ENCODE data around the gene CCL27. TPM values are rescaled to one million over a fixed set of nuclear protein-coding genes. Genes with fewer than 3 reads are reported as not detected.
A peak's percentile ranks its signal among the peaks of the same experiment; 100 is the strongest.

The CCL27 gene
- total RNA-seq, 6 donors from 2014 or later, result 32.5 TPM; not detected in 5

DNA sequence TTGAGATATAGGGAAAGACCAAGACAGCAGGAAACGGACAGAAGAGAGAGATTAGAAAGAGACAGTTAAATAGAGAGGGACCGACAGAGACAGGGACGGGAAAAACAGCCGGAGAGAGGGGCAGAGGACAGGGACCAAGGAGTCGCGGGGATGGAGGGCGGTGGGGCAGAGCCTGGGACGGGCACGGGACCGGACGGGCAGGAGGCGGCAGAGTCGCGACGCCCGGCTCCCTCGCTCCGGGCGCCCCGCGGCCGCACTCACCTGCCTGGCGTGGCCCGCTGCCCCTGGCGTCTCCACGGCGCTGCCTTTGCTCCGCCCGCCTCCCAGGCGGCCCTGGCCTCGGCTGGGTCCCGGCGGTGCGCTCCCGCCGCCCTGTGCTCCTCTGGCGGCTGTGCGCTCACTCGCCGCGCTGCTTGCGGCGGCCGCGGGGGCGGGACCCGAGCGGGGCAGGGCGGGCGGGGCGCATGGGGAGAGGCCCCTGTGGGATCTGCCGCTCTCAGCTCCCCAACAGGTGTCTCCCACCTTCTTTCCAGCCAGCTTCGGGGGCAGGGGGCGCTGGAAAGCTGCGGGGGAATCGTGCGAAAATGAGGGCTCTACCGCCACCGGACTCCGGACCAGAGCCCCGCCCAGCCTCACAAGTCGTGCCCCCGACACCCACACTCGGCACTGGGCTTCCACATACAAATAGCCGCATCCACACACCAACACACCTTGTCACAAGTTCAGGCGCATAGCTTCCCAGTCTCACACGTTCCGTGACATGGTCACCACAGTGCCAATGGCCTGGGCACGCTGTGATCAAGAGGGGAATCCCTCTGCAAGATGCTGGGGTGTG lies 33.6 kb downstream of the CCL27 start, which contains the start of gene ARID3C:
Gene ARID3C, minus strand, starts transcription at position 411 of the 835 bp plus-strand sequence. CDS start 1,052 bp downstream, outside the sequence.
- peak in 1 of 2 donors; percentile 77 for ATAC-seq (ENCODE audit: low FRiP score in 2 of 2)
- Histone ChIP-seq H3K27ac (no peak within 1 kb of the TSS), H3K27me3 (peaks cover 1 to 57% (median 23%) of the 10 kb centered on the region in 4 donors), H3K36me3 (no peaks in the 10 kb centered on the region), H3K9me3 (no peaks in the 10 kb centered on the region), H3K4me3 (peak within 1 kb of the TSS in 3 of 4 donors; percentile 38 to 54 (median 44)), H3K4me1 (peaks cover 9 to 21% (median 12%) of the 10 kb centered on the region in 4 donors)
- TF ChIP-seq POLR2A (IDR thresholded peaks at IDR 0.05) (no peak), CTCF (IDR thresholded peaks at IDR 0.05) (peak in 1 of 6 experiments; percentile 15)
- WGBS, 2 donors, result 0 to 3% methylated on average over 14 to 60 of the region's 69 CpGs
- DNase-seq, result peak in 1 of 2 donors; percentile 92

DNA sequence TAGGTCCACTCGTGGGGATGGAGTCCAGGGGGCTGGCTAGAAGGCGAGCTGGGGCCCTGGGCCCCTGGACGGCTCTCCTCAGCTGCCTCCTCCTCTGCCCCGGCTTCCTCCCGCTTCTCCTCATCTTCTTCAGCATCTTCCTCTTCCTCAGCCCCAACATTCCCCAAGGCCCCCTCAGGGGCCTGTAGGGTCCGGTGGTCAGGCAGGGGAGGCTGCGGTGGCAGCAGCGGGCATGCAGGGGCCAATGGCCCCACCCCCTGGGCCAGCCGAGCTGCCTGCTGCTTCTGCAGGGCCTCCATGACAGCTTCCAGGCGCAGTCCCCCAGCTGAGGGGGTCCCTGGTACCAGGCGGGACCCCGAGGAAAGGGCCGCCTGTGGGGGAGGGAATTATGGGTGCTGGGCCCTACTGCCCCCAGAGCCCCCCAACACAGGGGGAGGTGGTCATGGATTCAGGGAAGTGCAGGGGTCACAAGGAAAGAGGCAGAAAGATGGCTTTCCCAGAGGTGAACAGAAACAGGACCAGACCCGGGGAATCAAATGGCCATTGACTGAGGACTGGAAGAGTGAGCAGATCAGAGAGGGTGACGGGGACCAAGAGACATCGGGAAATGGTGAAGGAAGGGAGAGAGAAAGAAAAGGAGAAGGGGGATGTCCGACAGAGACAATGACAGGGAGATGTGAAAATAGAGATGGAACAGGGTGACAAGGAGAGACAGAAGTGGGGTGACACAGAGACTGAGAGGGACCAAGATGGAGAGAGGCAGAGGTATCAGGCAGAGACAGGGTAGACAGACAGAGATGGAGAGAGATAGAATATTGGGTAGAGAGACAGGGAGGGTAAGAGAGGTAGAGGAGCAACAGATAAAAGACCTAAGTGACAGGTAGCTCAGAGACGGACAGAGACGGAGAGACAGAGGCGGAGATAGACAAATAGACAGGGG lies 34.5 kb downstream of the CCL27 start:
- WGBS, 2 donors, result 38 to 42% methylated on average over 15 to 16 of the region's 20 CpGs
- H3K27ac ChIP-seq, result no peak overlapping the region
- ATAC-seq (ENCODE audit: low FRiP score in 2 of 2) (no peak), DNase-seq (no peak)
- no peaks in the 10 kb centered on the region for H3K9me3 ChIP-seq
- H3K4me1 ChIP-seq, result peaks cover 17 to 29% (median 19%) of the 10 kb centered on the region in 4 donors
- TF ChIP-seq POLR2A (IDR thresholded peaks at IDR 0.05) (no peak), CTCF (IDR thresholded peaks at IDR 0.05) (no peak)
- H3K36me3 ChIP-seq, result no peaks in the 10 kb centered on the region
- peaks cover 1 to 66% (median 32%) of the 10 kb centered on the region in 4 donors for H3K27me3 ChIP-seq
- peak overlapping the region in 2 of 4 donors; percentile 44 to 54 for H3K4me3 ChIP-seq

- H3K4me3 ChIP-seq, result no peak overlapping the region
- DNase-seq (no peak), ATAC-seq (ENCODE audit: low FRiP score in 2 of 2) (no peak)
- H3K9me3 ChIP-seq, result no peaks in the 10 kb centered on the region
- TF ChIP-seq POLR2AphosphoS5 (IDR thresholded peaks at IDR 0.05) (no peak), EP300 (IDR thresholded peaks at IDR 0.05) (no peak), POLR2A (IDR thresholded peaks at IDR 0.05) (no peak), CTCF (IDR thresholded peaks at IDR 0.05) (no peak)
- H3K36me3 ChIP-seq, result no peaks in the 10 kb centered on the region
- no peak overlapping the region for H3K27ac ChIP-seq
- H3K27me3 ChIP-seq, result peaks cover 1 to 72% (median 31%) of the 10 kb centered on the region in 4 donors
- WGBS, 2 donors, result 67 to 76% methylated on average over 3 of the region's 3 CpGs
- H3K4me1 ChIP-seq, result peaks cover 19 to 29% (median 21%) of the 10 kb centered on the region in 4 donors
Observed at GRCh38 chr9:34625186-34625486, 37.3 kb downstream of the CCL27 start.

- 29 to 37% methylated on average over 9 to 38 of the region's 39 CpGs for WGBS, 2 donors
- TF ChIP-seq POLR2A (IDR thresholded peaks at IDR 0.05), result no peak
- TF ChIP-seq CTCF (IDR thresholded peaks at IDR 0.05), result no peak
- no peak for TF ChIP-seq EP300 (IDR thresholded peaks at IDR 0.05)
- TF ChIP-seq POLR2AphosphoS5 (IDR thresholded peaks at IDR 0.05), result no peak
- DNase-seq (peak in 1 of 2 donors; percentile 75), ATAC-seq (ENCODE audit: low FRiP score in 2 of 2) (no peak)
- H3K4me3 ChIP-seq, result no peak overlapping the region
- no peak overlapping the region for H3K27ac ChIP-seq
- no peaks in the 10 kb centered on the region for H3K36me3 ChIP-seq
- H3K4me1 ChIP-seq, result peaks cover 20 to 32% (median 24%) of the 10 kb centered on the region in 4 donors
- peaks cover 1 to 68% (median 29%) of the 10 kb centered on the region in 4 donors for H3K27me3 ChIP-seq
- no peaks in the 10 kb centered on the region for H3K9me3 ChIP-seq
Observed at GRCh38 chr9:34624475-34625185, 37.8 kb downstream of the CCL27 start.

Data from upper lobe of left lung (tissue), 6 donors.